ENCODE results near the gene OTULINL. TPM values are rescaled to one million over a fixed set of nuclear protein-coding genes. Genes with fewer than 3 reads are reported as not detected.

The OTULINL gene
- total RNA-seq, 2 experiments from 2014 or later = 2.6 to 2.7 TPM

GRCh38 chr5:14572836-14573235 lies 8.8 kb upstream of the OTULINL start:
- intact Hi-C loops (cut with micrococcal nuclease; ENCODE audit: unreplicated experiment) = no loop called here
- Histone ChIP-seq H3K4me2 (ENCODE audit: low read length) (no peak overlapping the region), H2AFZ (ENCODE audit: low read length) (no peak overlapping the region), H3K4me3 (ENCODE audit: low read depth, low read length, poor library complexity, severe bottlenecking) (no peak overlapping the region), H3K36me3 (ENCODE audit: insufficient read depth, low read length) (no peaks in the 10 kb centered on the region), H4K20me1 (ENCODE audit: insufficient read depth, low read length) (no peaks in the 10 kb centered on the region), H3K9me2 (ENCODE audit: insufficient read depth, low read length) (no peaks in the 10 kb centered on the region), H3K4me1 (ENCODE audit: insufficient read depth, low read length, poor library complexity, severe bottlenecking) (no peaks in the 10 kb centered on the region), H3K27ac (ENCODE audit: low read depth, low read length, poor library complexity, severe bottlenecking) (no peak overlapping the region), H3K9me3 (ENCODE audit: low read length) (0 out of 2 replicates have a peak, but pooled peaks cover 4% of the 10 kb centered on the region), H3K79me2 (ENCODE audit: insufficient read depth, low read depth, low read length) (no peaks in the 10 kb centered on the region)
- BruUV-seq (replicated peaks) = no TSS peak
- POLR2A ChIA-PET = no interaction called here
- TF ChIP-seq EZH2phosphoT487 (IDR thresholded peaks at IDR 0.05; ENCODE audit: borderline replicate concordance, low read depth, low read length) = no peak
- no peak for DNase-seq (ENCODE audit: low spot score)
- CTCF ChIA-PET (ENCODE audit: unreplicated experiment) = no interaction called here

- H3K4me3 ChIP-seq (ENCODE audit: low read depth, low read length, poor library complexity, severe bottlenecking) = no peak overlapping the region
- no peaks in the 10 kb centered on the region for H3K4me1 ChIP-seq (ENCODE audit: insufficient read depth, low read length, poor library complexity, severe bottlenecking)
- TF ChIP-seq EZH2phosphoT487 (IDR thresholded peaks at IDR 0.05; ENCODE audit: borderline replicate concordance, low read depth, low read length) = no peak
- TF ChIP-seq CTCF (conservative IDR thresholded peaks at IDR 0.05; ENCODE audit: low read length) = no peak
- H2AFZ ChIP-seq (ENCODE audit: low read length) = no peak overlapping the region
- CTCF ChIA-PET (ENCODE audit: unreplicated experiment) = no interaction called here
- POLR2A ChIA-PET = no interaction called here
- H3K79me2 ChIP-seq (ENCODE audit: insufficient read depth, low read depth, low read length) = no peaks in the 10 kb centered on the region
- H4K20me1 ChIP-seq (ENCODE audit: insufficient read depth, low read length) = no peaks in the 10 kb centered on the region
- H3K9me2 ChIP-seq (ENCODE audit: insufficient read depth, low read length) = no peaks in the 10 kb centered on the region
- no peak for DNase-seq (ENCODE audit: low spot score)
- intact Hi-C loops (cut with micrococcal nuclease; ENCODE audit: unreplicated experiment) = no loop called here
- H3K4me2 ChIP-seq (ENCODE audit: low read length) = no peak overlapping the region
- no TSS peak for BruUV-seq (replicated peaks)
- H3K9me3 ChIP-seq (ENCODE audit: low read length) = 0 out of 2 replicates have a peak, but pooled peaks cover 5% of the 10 kb centered on the region
- H3K27ac ChIP-seq (ENCODE audit: low read depth, low read length, poor library complexity, severe bottlenecking) = no peak overlapping the region
- no peaks in the 10 kb centered on the region for H3K36me3 ChIP-seq (ENCODE audit: insufficient read depth, low read length)
These were observed 7.5 kb upstream of the OTULINL start for GRCh38 chr5:14574096-14574495.

GRCh38 chr5:14574891-14575508 lies 6.6 kb upstream of the OTULINL start:
- H4K20me1 ChIP-seq (ENCODE audit: insufficient read depth, low read length) = no peaks in the 10 kb centered on the region
- H3K4me1 ChIP-seq (ENCODE audit: insufficient read depth, low read length, poor library complexity, severe bottlenecking) = no peaks in the 10 kb centered on the region
- ChIA-PET CTCF (ENCODE audit: unreplicated experiment) (no interaction called here), POLR2A (no interaction called here)
- H3K4me2 ChIP-seq (ENCODE audit: low read length) = no peak overlapping the region
- 0 out of 2 replicates have a peak, but pooled peaks cover 5% of the 10 kb centered on the region for H3K9me3 ChIP-seq (ENCODE audit: low read length)
- intact Hi-C loops (cut with micrococcal nuclease; ENCODE audit: unreplicated experiment) = no loop called here
- no peak overlapping the region for H3K27ac ChIP-seq (ENCODE audit: low read depth, low read length, poor library complexity, severe bottlenecking)
- H3K79me2 ChIP-seq (ENCODE audit: insufficient read depth, low read depth, low read length) = no peaks in the 10 kb centered on the region
- DNase-seq (ENCODE audit: low spot score) = no peak
- H3K36me3 ChIP-seq (ENCODE audit: insufficient read depth, low read length) = no peaks in the 10 kb centered on the region
- TF ChIP-seq EZH2phosphoT487 (IDR thresholded peaks at IDR 0.05; ENCODE audit: borderline replicate concordance, low read depth, low read length) (no peak), CTCF (conservative IDR thresholded peaks at IDR 0.05; ENCODE audit: low read length) (no peak)
- H3K4me3 ChIP-seq (ENCODE audit: low read depth, low read length, poor library complexity, severe bottlenecking) = no peak overlapping the region
- no peaks in the 10 kb centered on the region for H3K9me2 ChIP-seq (ENCODE audit: insufficient read depth, low read length)
- no TSS peak for BruUV-seq (replicated peaks)
- no peak overlapping the region for H2AFZ ChIP-seq (ENCODE audit: low read length)
